K562 (cell line): ENCODE data around the gene CARD14. TPM values are rescaled to one million over a fixed set of nuclear protein-coding genes. Genes with fewer than 3 reads are reported as not detected.

Experiments
- CTCF ChIP-seq, 3 experiments: IDR thresholded peaks in 2 of 3; conservative IDR thresholded peaks in 1 of 3; 2 replicates each; pipeline ENCODE4 v1.5.1; 2011 to 2012; ENCODE audit warnings: low read length in 3 of 3, mild to moderate bottlenecking in 3 of 3, control low read depth in 2 of 3, improper control_type of control experiment in 1 of 3, inconsistent platforms in 1 of 3, low read depth in 1 of 3, mixed read lengths in 1 of 3, moderate library complexity in 1 of 3; ENCODE audit not compliant: insufficient read depth in 2 of 3
- HDAC2 ChIP-seq: fragments of 450-650 bp; IDR thresholded peaks from 2 replicates; pipeline ENCODE4 v1.6.1; 2016; ENCODE audit warnings: mild to moderate bottlenecking
- KLF6 ChIP-seq: fragments of 250-450 bp; sonication (Bioruptor Pico); IDR thresholded peaks from 2 replicates; pipeline ENCODE4 v1.4.0; 2020; ENCODE audit warnings: mild to moderate bottlenecking, moderate library complexity, borderline replicate concordance
- PATZ1 ChIP-seq: fragments of 250-450 bp; sonication (Bioruptor Pico); IDR thresholded peaks from 2 replicates; pipeline ENCODE4 v1.5.0; 2020; ENCODE audit warnings: mild to moderate bottlenecking, borderline replicate concordance
- RREB1 ChIP-seq: fragments of 250-450 bp; sonication (Bioruptor Pico); IDR thresholded peaks from 2 replicates; pipeline ENCODE4 v1.4.0; 2020
- SMC3 ChIP-seq: conservative IDR thresholded peaks from 2 replicates; pipeline ENCODE4 v1.6.1; 2011; ENCODE audit warnings: low read depth, low read length, improper control_type of control experiment; ENCODE audit not compliant: insufficient read depth
- TEAD1 ChIP-seq, 2 experiments: fragments of 450-650 bp in 1 of 2; sonication (generic) in 1 of 2; formaldehyde crosslinking; IDR thresholded peaks; 2 replicates each; pipeline versions ENCODE4 v1.4.0 to v1.8.0; 2020 to 2022; ENCODE audit warnings: mild to moderate bottlenecking in 2 of 2, missing genetic modification reagents in 1 of 2
- ZNF707 ChIP-seq: fragments of 250-450 bp; sonication (Bioruptor Pico); conservative IDR thresholded peaks from 2 replicates; pipeline ENCODE4 v1.8.0; 2022; ENCODE audit warnings: inconsistent platforms, mild to moderate bottlenecking, moderate library complexity
- ZNF785 ChIP-seq: fragments of 250-450 bp; sonication (Bioruptor Pico); IDR thresholded peaks from 2 replicates; pipeline ENCODE4 v1.4.0; 2020; ENCODE audit warnings: mild to moderate bottlenecking
- polyA plus RNA-seq, 8 experiments: library from polyadenylated mRNA; depleted of rRNA in 4 of 8; stranded (reverse) in 5 of 8; unstranded in 3 of 8; fragments of >200 nt; fragmentation: Nextera tagmentation in 2 of 8; fragmentation: Illumina TruSeq in 1 of 8; extraction: Ambion mirVana in 2 of 8; extraction: Trizol in 1 of 8; gene quantifications; 2 replicates each; pipeline versions ENCODE4 v1.2.1 to v1.2.3, GENCODE V29; 2011 to 2014; ENCODE audit warnings: inconsistent platforms in 1 of 8, missing spikeins in 1 of 8
- total RNA-seq, 7 experiments: library from RNA; depleted of rRNA in 6 of 7; stranded (reverse); fragments of >200 nt in 6 of 7; fragmentation: Illumina TruSeq in 2 of 7; extraction: Trizol in 2 of 7; gene quantifications; 2 replicates each; pipeline versions ENCODE4 v1.2.1 to v1.2.3, GENCODE V29; 2011 to 2021; ENCODE audit warnings: low replicate concordance in 1 of 7

CARD14 gene
- total and polyA plus RNA-seq, 9 of the 15 experiments (the other 6 are each of a cell fraction or from before 2014, with no cell fraction given), result not detected

GRCh38 chr17:80195671-80196529 is 26.1 kb downstream of the CARD14 start (continued):
- TF ChIP-seq RREB1 (peak; percentile 62; the same call in 1 of the 2 replicates), SMC3 (peak; percentile 92), KLF6 (0 out of 2 replicates have a peak, but pooled peaks have one; percentile 23), PATZ1 (CRISPR knock-in tag) (0 out of 2 replicates have a peak, but pooled peaks have one; percentile 42), ZNF785 (CRISPR knock-in tag) (no peak), HDAC2 (0 out of 2 replicates have a peak, but pooled peaks have one; percentile 38), TEAD1 (CRISPR knock-in tag; IDR thresholded peaks at IDR 0.05) (peak in 1 of 2 experiments; percentile 56; a peak in 2 of 4 replicates), ZNF707 (CRISPR knock-in tag) (no peak), CTCF (IDR thresholded peaks at IDR 0.05 in 2 of 3, conservative IDR thresholded peaks at IDR 0.05 in 1 of 3; ENCODE audit: insufficient read depth in 2 of 3, low read depth in 1 of 3, low read length in 3 of 3) (peak; percentile 89 to 95 (median 92))
